GM18873 (cell line): ENCODE results near the gene FOXF1.

Experiments used
- ATAC-seq: cut with Tn5 transposase; IDR thresholded peaks from one replicate; pipeline ENCODE4 v1.9.1; 2021; ENCODE audit warnings: mild to moderate bottlenecking, moderate library complexity, moderate number of reproducible peaks; ENCODE audit not compliant: unreplicated experiment, low FRiP score

Gene FOXF1

GRCh38 chr16:86531641-86532525, 21.6 kb downstream of the FOXF1 start:
- no peak for ATAC-seq

- no peak for ATAC-seq
These were observed 22.1 kb downstream of the FOXF1 start for GRCh38 chr16:86532526-86532815.

GRCh38 chr16:86533076-86533475, 22.7 kb downstream of the FOXF1 start:
- ATAC-seq: no peak

- no peak for ATAC-seq
These were observed 23.5 kb downstream of the FOXF1 start for GRCh38 chr16:86533767-86534351.

GRCh38 chr16:86534779-86535615, 24.7 kb downstream of the FOXF1 start:
- no peak for ATAC-seq

GRCh38 chr16:86536621-86537020, 26.3 kb downstream of the FOXF1 start:
- ATAC-seq: no peak

GRCh38 chr16:86537486-86537885, 27.2 kb downstream of the FOXF1 start:
- no peak for ATAC-seq

GRCh38 chr16:86538196-86538780, 28.0 kb downstream of the FOXF1 start:
- ATAC-seq: no peak

- ATAC-seq: no peak
These were observed 30.6 kb downstream of the FOXF1 start for GRCh38 chr16:86540894-86541293.

GRCh38 chr16:86541560-86541959, 31.2 kb downstream of the FOXF1 start:
- no peak for ATAC-seq

- ATAC-seq: no peak
These were observed 32.7 kb downstream of the FOXF1 start for GRCh38 chr16:86542756-86543750.

- no peak for ATAC-seq
These were observed 35.2 kb downstream of the FOXF1 start for GRCh38 chr16:86545481-86545880.

GRCh38 chr16:86545954-86546637, 35.8 kb downstream of the FOXF1 start:
- ATAC-seq: no peak

- no peak for ATAC-seq
These were observed 36.3 kb downstream of the FOXF1 start for GRCh38 chr16:86546638-86547013.

- no peak for ATAC-seq
These were observed 37.0 kb downstream of the FOXF1 start for GRCh38 chr16:86547286-86547685.

GRCh38 chr16:86549076-86549892, 39.0 kb downstream of the FOXF1 start:
- ATAC-seq: no peak

- ATAC-seq: no peak
These were observed 39.5 kb downstream of the FOXF1 start for GRCh38 chr16:86549893-86550190.

- ATAC-seq: no peak
These were observed 40.0 kb downstream of the FOXF1 start for GRCh38 chr16:86550281-86550680.

GRCh38 chr16:86553356-86553755, 43.0 kb downstream of the FOXF1 start:
- ATAC-seq: no peak
